CD4-positive, alpha-beta T cell treated with Interleukin-6 for 4 hours (primary cell): ENCODE data around the gene FNDC3B.

ENCODE experiments used
- DNase-seq: peaks from one replicate; pipeline ENCODE4 v3.0.0-alpha.2; 2020; ENCODE audit warnings: mixed read lengths

FNDC3B gene

DNA sequence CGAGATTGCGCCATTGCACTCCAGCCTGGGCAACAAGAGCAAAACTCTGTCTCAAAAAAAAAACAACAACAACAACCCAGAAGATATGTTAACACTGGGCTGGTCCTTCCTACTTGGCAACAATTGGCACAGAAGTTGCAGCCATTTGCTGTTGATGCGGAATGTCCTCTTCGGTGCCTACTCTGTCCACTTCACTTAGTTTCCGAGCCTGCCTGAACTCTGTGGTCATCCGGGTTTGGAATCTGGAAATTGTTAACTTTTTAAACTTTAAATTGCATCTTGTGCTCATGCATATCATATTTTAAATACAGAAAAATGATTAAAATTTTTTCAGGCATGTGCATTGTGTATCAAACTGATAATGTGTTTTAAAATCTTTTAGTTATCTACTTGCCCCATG is 81.5 kb downstream of the FNDC3B start:
- DNase-seq = no peak

DNA sequence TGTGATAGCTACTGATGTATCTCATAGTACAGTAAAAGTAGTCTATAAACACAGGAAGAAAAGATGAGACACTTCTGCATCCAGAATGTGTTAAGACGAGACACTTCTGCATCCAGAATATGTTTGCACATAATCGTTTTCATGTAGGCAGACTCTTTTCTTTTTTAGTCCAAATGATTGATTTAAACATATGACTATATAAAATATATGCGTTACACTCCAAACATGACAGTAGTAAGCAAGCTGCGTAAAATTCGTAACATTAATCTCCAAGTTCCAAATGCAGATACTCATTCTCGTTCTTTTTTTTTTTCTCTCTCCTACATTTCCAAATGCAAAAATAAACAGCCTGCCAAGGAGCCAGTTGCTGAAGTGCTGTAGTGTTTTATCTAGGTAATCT is 82.6 kb downstream of the FNDC3B start:
- DNase-seq = no peak

DNA sequence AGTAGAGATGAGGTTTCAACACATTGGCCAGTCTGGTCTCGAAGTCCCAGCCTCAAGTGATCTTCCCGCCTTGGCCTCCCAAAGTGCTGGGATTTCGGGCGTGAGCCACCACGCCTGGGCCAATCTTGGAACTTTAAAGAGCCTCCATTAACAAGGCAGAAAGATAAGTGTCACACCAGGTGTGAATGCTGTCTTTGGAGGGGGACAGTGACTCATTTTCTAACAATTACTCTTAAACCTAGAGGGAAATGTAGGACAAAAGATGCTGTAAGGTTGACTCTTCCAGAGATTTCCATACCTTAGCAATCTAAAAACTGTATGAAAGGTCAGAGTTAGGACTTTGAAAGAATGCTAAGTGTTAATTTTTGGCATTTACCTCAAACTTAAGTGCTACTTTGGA is 84.9 kb downstream of the FNDC3B start:
- DNase-seq = no peak

GRCh38 chr3:172125053-172125452 is 85.7 kb downstream of the FNDC3B start:
- DNase-seq = no peak

GRCh38 chr3:172125963-172126457 is 86.6 kb downstream of the FNDC3B start:
- DNase-seq = no peak

GRCh38 chr3:172126741-172127140 is 87.4 kb downstream of the FNDC3B start:
- DNase-seq = no peak

GRCh38 chr3:172127141-172127540 is 87.8 kb downstream of the FNDC3B start:
- no peak for DNase-seq

DNA sequence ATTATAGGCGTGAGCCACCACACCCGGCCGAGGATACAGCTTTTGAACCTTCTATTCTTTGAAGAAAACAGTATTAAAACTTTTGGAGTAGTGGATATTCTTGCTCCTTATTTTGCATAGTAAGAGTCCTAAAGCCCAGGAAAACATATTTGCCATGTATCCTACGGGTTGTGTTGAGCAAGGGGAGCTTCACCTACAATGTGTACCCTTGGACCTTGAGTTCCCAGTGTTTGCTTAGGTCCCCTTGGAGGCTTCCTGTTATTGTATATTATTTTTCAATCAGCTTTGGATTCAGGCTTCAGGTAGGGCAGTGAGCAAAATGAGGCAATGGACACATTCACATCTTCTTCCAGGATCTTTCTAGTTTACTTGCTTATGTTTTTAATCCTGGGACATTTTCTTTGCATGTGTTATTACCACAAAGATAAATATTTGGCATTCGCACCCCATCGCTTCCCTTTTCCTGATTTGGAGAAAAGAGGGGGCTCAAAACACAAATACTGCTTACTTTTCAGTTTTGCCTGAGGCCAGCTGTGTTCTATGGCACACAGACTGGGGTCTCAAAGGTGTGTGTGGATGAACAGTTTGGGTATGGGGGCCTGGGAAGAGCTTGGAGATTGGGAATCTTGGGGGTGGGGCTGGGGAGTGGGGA is 88.7 kb downstream of the FNDC3B start:
- DNase-seq = no peak

- DNase-seq = no peak
Observed at GRCh38 chr3:172128858-172129257, 89.5 kb downstream of the FNDC3B start.

DNA sequence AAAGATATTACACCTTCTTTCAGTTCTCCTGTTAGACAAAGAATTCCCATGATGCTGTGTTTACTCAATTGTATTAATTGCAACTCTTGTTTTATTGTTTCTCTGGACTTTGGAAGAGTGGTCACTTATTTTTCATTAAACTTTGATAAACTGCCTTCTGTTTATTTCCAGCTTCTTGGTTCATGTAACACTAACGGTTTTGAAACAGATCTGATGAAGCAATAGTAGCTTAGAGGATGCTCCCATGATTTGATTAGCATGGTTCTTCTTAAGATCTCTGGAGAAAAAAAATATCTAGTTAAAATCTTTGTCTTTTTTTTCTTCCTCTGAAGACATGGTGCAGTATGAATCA is 90.1 kb downstream of the FNDC3B start:
- no peak for DNase-seq

- DNase-seq = peak; percentile 66
Observed at GRCh38 chr3:172129850-172130716, 90.7 kb downstream of the FNDC3B start.

DNA sequence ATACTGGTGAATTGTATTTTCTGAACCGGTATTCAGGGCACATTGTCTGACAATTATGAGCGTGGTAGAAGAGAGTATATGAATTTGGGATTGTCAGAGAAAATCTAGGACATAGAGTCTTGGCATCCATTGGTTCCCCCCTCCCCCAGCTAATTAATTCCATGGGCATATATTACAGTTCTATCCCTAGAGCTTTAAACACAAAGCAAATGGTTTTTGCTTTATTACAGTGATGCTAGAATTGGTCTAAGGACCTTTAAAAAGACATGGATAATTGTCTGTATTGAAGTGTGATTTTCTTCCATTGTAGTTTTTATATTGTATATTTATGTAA is 91.3 kb downstream of the FNDC3B start:
- DNase-seq = no peak

DNA sequence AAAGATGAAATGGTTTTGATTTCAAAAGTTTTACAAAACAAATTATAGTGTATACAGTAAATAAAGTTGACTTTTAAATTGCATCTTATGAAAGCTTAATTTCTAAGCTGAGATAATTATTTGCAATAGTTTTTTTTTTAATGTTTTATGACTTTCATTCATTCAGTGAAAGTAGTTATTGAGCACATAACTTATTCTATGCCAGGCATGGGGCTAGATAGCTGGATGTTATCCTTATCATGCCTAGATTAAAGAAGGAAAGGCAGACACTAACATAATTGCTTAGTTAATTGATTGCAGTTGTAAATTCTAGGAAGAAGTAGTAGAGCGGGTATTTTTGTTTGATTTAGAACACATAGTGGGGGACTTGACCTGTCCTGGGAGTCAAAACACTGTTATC is 92.4 kb downstream of the FNDC3B start:
- no peak for DNase-seq

- no peak for DNase-seq
Observed at GRCh38 chr3:172132159-172132586, 92.8 kb downstream of the FNDC3B start.

GRCh38 chr3:172132721-172133311 is 93.4 kb downstream of the FNDC3B start:
- DNase-seq = no peak

DNA sequence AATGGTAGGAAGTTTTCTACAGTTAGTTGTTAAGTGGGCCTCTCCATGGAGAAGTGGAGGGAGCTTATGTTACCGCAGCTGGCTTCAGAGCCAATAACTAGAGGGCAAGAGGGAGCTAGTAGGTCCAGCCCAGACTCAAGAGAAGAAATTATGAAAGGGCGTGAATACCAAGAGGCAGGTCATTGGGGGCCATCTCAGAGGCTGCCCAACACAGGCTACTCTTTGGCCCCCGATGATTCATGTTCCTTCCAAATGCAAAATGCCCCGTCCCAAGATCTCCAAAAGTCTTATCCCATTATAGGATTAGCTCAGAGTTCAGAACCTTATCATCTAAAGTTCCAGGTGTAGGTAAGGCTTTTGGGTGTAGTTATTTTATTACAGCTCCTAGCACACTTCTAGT is 94.5 kb downstream of the FNDC3B start:
- no peak for DNase-seq

- no peak for DNase-seq
Observed at GRCh38 chr3:172134352-172134751, 95.0 kb downstream of the FNDC3B start.

DNA sequence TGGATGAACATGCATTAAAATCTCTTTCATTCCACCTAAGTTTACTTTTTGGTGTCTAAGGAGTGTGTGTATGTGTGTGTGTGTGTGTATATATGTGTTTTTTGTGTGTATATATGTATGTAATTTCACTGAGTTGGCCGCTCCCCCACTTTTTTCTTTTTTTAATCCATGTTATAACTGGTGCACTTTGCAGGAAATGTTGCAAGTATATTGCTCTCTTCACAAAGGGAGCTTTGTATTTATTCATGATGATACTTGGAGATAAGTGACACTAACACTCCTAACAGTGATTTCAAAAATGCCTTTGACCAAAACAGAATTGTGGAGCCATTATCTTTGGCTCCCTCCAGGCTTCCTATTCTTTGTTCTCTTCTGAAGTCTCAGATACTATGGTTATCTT is 95.8 kb downstream of the FNDC3B start:
- no peak for DNase-seq

DNA sequence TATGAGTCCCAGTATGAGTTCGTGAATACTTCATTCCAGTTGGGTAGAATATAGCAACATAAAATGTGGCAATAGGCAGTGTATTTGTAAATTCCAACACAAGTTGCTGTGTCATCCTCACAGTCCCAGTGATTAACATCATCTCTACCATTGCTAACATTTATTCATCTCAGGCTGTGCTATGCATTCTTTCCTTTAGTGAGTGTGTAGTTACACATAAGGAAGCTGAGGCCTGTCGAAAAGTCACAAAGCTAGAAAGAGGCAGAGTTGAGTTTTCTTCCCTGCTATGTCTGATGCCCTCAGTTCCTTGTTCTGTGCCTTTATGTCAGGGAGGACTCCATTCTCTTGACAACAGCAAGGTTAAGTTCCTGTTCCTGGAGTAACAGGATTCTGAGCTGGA is 96.4 kb downstream of the FNDC3B start:
- no peak for DNase-seq

- DNase-seq = no peak
Observed at GRCh38 chr3:172136330-172136729, 97.0 kb downstream of the FNDC3B start.

DNA sequence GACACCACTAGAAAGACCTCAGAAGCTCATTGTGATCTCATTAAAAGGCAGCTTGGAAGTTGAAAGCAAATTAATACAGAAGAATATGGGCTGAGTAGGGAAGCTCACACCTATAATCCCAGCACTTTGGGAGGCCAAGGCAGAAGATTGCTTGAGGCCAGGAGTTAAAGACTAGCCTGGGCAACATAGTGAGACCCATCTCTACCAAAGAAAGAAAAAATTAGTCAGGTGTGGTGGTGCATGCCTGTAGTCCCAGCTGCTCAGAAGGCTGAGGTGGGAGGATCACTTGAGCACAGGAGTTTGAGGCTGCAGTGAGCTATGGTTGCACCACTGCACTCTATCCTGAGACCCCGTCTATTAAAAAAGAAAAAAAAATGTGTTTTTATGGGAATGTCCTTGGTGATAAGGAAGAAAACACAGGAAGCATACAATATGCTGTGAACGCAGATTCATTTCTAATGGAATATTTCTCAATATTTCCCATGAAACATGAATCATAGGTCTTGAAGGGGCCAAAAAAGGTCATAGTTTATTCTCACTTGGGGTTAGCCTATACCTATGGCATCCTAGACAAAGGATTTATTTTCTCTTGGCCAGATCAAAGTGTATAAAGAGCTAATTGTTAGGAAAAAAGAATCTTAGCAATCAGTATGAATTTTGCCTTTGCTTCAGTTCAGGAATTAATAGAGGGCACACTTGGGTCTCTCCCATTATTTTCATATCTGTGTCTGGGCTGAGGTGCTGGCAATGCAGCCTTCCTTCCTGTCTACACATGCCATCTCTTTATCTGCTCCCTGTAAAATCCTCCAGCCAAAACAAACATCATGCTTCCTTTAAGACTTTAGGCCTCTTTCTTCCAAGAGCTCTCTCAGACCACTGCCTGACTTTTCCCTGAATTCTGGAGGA is 98.2 kb downstream of the FNDC3B start:
- no peak for DNase-seq

GRCh38 chr3:172138193-172138537 is 98.8 kb downstream of the FNDC3B start:
- no peak for DNase-seq
